Stimulated activated CD8-positive, alpha-beta memory T cell treated with anti-CD3 and anti-CD28 coated beads, Interleukin-15, amount 100 ng/mL, for 48 hours (primary cell): ENCODE measurements around the gene SNRPD1.
"Not testable (repeated sequence)": the region's sequence is repeated elsewhere in the genome, so short reads cannot be mapped to it uniquely, and the experiment has no call there.

Experiments used
- DNase-seq, 2 donors: peaks; one replicate each; pipeline ENCODE4 v3.0.0-alpha.2; 2020; ENCODE audit warnings: low read depth in 2 of 2

Gene SNRPD1

DNA sequence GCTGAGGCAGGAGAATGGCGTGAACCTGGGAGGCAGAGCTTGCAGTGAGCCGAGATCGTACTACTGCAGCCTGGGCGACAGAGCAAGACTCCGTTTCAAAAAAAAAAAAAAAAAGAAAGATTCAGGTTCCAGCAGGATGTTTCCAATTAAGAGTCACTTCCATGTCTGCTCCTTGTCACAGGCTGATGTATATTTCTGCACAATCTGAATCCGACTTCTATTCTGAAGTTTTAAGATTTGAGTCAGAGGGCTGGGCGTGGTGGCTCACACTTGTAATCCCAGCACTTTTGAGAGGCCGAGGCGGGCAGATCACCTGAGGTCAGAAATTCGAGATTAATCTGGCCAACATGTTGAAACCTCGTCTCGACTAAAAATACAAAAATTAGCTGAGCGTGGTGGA, 24.7 kb downstream of the SNRPD1 start:
- DNase-seq = no peak

DNA sequence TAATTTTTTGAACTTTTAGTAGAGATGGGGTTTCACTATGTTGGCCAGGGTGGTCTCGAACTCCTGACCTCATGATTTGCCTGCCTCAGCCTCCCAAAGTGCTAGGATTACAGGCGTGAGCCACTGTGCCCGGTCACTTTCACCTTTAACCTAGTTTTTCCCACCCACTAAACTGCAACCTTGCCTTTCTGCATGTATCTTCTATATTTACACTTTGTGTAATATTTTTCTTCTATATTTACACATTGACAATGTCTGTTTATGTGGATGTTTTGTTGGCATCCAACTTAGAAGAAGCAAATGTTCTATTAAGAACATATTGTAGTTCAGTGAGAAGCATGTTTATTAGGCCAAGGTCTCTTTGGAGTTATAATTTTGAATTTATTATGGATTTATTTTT, 26.7 kb downstream of the SNRPD1 start:
- no peak for DNase-seq

DNA sequence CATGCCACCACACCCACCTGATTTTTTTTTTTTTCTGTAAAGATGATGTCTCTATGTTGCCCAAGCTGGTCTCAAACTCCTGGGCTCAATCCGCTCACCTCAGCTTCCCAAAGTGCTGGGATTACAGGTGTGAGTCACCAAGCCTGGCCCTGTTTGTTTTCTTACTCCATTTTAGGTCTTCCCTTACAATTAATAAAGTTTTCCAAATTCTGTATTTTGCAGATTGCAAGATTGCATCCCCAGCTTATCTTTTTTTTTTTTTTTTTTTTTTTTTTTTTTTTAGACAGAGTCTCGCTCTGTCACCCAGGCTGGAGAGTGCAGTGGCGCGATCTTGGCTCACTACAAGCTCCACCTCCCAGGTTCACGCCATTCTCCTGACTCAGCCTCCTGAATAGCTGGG, 28.3 kb downstream of the SNRPD1 start:
- DNase-seq = not testable (repeated sequence)

DNA sequence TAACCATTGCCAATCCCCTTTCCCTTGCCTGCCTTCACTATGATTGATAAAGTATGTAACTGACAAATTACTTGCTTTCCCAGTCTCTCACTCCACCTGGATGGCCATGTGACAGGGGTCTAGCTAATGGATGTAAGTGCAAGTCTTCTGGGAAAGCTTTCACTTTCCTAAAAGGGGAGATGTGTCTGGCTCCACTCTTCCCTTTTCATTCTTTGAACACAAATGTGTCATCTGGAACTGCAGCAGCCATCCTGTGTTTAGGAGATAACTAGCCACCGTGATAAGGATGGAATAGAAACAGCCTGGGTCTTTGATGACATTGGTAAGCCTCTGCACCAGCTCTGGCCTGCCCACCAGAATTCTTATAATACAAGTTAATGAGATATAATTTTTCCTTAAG, 38.2 kb downstream of the SNRPD1 start:
- no peak for DNase-seq

DNA sequence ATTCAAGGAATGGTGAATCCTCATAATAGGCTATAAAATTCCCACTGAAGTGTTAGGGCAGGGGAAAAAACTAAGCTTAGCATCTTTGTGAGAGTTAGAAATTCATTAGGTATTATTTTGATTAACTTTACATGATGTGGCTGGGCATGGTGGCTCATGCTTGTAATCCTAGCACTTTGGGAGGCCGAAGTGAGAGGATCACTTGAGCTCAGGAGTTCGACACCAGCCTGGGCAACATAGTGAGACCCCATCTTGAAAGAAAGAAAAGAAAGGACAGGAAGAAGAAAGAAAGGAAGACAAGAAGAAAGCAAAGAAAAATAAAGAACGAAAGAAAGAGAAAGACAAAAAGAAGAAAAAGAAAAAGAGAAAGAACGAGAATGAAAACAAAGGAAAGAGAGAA, 40.0 kb downstream of the SNRPD1 start:
- no peak for DNase-seq

DNA sequence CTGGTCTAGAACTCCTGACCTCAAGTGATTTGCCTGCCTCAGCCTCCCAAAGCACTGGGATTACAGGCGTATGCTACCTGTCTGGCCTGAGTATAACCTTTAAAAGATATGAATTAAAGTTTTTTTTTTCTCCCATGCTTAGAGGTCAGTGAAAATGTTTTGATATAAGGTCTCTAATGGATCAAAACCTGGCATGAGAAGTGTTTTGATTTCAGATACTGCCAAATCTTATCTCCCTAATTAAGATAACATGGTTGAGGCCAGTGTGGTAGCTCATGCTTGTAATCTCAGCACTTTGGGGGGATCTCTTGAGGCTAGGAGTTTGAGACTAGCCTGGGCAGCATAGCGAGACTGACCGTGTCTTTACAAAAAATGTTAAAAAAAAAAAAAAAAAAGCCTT, 41.2 kb downstream of the SNRPD1 start:
- no peak for DNase-seq

DNA sequence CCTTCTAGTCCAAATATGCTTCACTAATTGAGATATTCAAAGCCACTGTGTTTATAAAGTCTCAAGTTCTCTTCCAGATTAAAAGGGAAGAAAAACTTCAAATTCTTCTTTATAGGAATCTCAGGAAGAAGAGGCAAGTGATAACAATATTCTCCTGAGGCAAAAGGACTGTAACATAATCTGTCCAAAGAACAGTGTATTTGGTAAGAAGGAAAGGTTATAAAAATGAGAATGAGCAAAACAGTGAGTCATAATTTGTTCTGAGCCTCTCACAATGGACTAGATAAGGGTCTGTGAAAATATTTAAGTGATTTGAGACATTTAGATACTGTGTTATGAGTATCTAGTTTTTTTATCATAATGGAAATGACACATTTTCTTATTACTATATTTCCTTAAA, 44.3 kb downstream of the SNRPD1 start:
- no peak for DNase-seq

DNA sequence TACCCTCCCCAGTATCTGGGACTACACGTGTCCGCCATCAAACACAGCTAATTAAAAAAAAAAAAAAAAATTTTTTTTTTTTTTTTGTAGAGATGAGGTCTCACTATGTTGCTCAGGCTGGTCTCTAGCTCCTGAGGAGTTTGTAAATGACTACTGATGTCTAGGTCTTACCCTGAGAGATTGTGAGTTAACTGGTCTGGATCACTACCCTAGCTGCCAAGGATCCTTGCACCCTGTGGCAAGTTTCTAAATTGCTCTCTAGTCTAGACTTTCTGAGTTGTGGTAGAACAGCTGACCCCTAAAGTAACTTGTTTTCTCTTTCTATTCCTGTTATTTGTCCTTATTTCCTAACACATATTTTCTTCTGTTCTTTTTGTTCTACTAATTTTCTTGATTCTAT, 48.0 kb downstream of the SNRPD1 start:
- no peak for DNase-seq

DNA sequence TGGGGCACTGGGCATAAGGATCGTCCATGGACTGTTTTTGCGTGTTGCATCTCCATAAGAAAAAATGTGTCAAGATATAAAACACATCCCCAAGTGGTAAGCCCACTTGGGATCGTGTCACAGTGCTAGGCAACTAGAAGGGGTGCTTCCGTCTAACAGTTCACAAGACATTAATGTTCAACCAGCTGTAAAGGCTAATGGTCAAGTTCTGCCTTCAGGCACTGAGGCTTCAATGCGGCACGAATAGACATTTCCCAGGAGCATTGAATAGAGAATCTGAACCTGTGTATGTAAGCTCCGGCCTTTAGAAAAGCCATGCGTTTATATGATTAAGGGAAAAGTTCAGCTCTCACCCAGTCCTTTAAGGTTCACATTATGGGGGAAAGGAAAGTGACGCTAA, 50.5 kb downstream of the SNRPD1 start:
- DNase-seq = no peak

DNA sequence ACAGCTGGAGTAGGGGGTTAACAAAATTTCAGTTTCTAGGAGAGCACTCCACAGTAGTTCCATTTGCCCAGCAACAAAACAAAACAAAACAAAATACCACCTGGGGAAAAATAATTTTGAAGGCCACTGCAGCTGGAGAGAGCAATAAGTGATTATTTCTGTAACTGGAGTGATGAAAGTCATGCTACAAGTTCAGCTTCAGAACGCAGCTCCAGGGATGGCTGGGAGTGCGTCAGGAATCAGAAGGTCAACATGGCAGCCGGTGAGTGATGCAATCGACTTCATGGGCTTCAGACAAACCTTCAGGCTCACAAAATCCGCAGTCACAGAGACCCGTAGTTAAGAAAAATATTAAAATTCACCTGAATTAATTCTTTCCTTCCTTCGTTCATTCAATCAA, 51.5 kb downstream of the SNRPD1 start:
- no peak for DNase-seq

DNA sequence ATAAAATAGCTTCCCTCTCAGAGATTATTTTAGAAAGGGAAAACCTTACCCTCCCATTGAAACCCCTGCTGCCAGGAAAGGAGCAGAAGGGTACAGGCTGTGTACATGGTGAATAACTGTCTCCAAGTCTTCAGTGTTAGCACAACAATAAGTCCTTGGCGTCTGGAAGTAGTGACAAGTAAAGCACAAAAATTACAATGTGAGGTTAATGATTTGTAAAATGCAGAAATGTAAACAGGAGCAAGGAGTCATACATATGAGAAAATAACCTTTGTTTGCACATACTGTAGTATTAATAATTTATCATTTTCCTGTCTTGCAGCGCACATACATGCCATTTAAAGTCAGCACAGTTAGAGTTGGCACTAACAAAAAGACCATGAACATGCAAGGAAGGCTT, 52.0 kb downstream of the SNRPD1 start:
- DNase-seq = no peak

DNA sequence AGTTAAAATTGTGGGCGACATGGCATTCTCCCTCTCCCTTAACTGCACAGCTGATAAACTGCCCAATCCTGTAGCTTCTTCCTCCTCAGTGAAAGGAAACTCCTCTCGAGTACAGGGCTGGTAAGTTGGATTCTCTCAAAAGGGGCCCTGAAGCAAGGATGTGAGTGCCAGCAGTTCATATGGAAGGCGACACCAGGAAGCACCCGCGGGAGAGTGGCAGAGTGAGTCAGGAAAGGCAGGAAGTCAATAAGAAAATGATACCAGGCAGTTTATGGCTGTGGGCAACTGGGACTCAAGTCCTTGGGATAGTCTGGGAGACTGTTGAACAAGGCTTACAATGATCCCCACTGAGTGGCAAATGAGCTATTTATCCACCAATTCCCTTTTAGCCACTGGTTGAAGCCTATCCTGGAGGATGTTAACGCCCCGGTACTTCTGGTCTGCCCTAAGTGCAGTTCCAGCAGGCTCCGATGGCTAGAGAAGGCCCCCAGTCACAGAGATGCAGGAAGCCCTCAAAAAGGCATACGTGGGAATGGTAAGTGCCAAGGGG, 57.7 kb downstream of the SNRPD1 start:
- DNase-seq = no peak

DNA sequence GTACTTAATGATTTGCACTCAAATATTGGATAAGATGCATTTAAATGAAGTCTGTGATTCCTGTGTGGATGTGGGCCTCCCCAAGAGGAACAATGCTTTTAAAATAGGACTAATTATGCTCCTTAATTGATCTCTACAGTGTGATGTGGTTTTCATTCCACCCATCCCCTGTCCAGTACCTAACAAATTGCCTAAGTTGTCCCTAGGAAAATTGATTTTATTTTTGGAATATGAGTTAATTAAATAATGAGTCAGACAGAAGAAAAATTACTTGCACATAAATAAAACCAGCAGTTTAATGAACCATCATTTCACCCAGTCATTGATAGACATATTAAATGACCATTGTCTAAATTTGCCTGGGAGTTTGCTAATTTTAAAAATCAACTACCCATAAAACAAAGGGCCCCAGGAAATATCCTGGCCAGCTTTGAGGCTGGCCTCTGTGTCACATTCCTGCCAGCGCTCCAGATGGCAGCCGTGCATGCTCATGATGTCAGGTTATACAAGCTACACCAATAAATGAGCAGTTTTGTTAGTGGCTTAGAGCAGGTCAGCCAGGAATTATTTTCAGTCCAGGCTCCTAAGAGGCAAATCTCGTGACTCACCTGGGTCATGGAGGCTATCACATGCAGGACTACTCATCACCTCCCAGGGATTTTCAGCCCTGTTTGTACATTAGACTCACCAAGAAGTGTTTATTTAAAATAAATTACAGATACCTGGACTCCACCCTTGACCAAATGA, 60.6 kb downstream of the SNRPD1 start:
- DNase-seq = no peak

DNA sequence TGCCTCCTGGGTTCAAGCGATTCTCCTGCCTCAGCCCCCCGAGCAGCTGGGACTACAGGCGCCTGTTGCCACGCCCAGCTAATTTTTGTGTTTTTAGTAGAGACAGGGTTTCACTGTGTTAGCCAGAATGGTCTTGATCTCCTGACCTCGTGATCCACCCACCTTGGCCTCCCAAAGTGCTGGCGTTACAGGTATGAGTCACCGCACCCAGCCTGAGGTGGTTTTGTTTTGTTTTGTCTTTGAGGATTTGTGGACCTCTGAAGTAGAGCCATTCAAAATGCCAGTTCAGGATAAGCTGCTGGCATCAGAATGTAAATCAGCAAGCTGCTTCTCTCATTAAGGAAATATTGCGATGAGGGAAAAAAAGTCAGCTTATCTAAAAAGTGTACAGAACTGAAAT, 63.2 kb downstream of the SNRPD1 start:
- not testable (repeated sequence) for DNase-seq

DNA sequence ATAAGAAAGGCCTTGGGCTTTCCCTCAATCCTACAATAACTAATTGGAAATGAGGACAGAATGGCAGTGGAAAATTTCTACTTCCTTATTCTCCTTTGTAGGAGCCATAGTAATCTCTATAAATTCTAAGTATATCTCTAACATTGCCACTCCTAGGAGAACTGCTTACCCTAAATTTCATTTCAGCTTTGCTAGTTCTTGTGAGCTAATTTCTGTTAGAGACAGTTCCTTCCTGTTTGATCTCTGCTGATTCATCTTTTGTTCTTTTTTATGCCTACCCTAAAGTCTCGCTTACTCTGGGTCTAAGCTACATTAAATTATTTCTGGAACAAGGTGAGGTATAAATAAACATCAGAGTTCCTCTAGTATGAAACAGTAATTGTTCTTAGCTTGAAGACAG, 66.7 kb downstream of the SNRPD1 start:
- no peak for DNase-seq

DNA sequence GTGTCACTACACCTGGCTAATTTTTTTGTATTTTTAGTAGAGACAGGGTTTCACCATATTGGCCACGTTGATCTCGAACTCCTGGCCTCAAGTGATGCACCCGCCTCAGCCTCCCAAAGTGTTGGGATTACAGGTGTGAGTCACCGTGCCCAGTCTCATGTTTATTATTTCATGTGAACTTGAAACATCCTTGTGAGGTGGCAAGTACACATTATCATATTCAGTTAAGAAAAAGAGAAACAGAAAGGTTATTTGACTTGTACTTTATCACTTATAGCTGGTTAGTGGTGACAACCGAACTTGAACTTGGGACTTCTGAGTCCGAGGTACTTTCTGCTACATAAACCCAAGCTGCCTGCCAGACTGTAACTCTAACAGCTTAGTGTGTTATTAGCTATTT, 68.0 kb downstream of the SNRPD1 start:
- DNase-seq = no peak

DNA sequence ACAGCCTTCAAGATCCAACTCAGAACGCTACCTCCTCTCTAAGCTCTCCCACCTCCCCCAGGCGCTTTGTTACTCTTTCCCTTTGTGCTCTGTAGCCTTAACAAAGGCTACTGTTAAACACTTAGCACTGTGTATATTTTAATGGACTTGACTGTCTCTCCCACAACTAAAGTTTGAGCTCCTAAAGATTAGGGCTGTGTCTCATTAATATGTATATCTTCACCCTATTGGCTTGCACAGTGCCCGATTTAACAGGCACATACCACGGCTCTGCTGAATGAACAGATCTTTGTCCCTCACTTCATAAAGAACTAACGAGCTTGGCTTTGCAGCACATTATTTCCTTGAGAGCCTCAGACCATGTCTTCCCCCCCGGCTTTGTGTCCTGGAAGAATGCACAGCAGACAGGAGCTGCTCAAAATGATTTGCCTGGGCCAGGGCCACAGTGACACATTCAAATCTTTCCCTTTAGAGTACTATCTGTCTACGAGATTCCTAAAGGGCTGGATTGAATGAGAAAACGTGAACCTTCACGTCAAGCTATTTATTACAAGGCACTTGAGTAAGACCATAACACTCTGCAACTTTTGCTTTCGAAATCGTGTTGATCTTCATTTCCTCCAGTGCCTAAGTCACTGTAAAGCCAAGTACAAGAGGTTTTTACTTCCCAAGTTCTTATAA, 70.4 kb downstream of the SNRPD1 start:
- no peak for DNase-seq
